Memory B cell (primary cell): ENCODE measurements around the gene ZNF558.
A peak's percentile ranks its signal among the peaks of the same experiment; 100 is the strongest.

Source experiments
- ATAC-seq: fragments of 150-1000 bp; cut with Tn5 transposase; 2 replicates; pipeline ENCODE4 v1.10.0; 2021; ENCODE audit warnings: low read depth, mild to moderate bottlenecking, moderate library complexity
- DNase-seq, 2 donors: peaks; one replicate each; pipeline ENCODE4 v3.0.0; 2022; ENCODE audit warnings: low spot score in 2 of 2
- H3K27ac Mint-ChIP-seq: one replicate; pipeline ENCODE4 v1.8.0; 2022; ENCODE audit warnings: mild to moderate bottlenecking, moderate library complexity, mixed read lengths
- H3K27me3 Mint-ChIP-seq: one replicate; pipeline ENCODE4 v1.8.0; 2022; ENCODE audit warnings: mixed read lengths
- H3K36me3 Mint-ChIP-seq: one replicate; pipeline ENCODE4 v1.8.0; 2022; ENCODE audit warnings: mild to moderate bottlenecking, mixed read lengths
- H3K4me1 Mint-ChIP-seq: one replicate; pipeline ENCODE4 v1.8.0; 2022; ENCODE audit warnings: mixed read lengths
- H3K4me3 Mint-ChIP-seq: one replicate; pipeline ENCODE4 v1.8.0; 2022; ENCODE audit warnings: mild to moderate bottlenecking, moderate library complexity, mixed read lengths
- H3K9me3 Mint-ChIP-seq: one replicate; pipeline ENCODE4 v1.8.0; 2022; ENCODE audit warnings: mixed read lengths

The ZNF558 gene

GRCh38 chr19:8832132-8833021 lies at the start of gene ZNF558, which contains the start of gene MBD3L1:
ZNF558 (minus strand) TSS chr19:8832304; CDS start chr19:8822659, 9,645 bp downstream.
MBD3L1 (plus strand) TSS chr19:8832377; CDS start chr19:8842679, 10,302 bp downstream.
- H3K4me3 Mint-ChIP-seq: peak within 1 kb of the TSS; percentile 86
- H3K36me3 Mint-ChIP-seq: peaks cover 8% of the 10 kb centered on the region
- H3K4me1 Mint-ChIP-seq: peaks cover 2% of the 10 kb centered on the region
- peak; percentile 78 for ATAC-seq
- H3K27ac Mint-ChIP-seq: peak within 1 kb of the TSS; percentile 88
- H3K27me3 Mint-ChIP-seq: no peaks in the 10 kb centered on the region
- H3K9me3 Mint-ChIP-seq: peaks cover 3% of the 10 kb centered on the region
- peak; percentile 97 to 98 for DNase-seq

- Mint-ChIP-seq H3K4me3 (no peak overlapping the region), H3K9me3 (peaks cover 21% of the 10 kb centered on the region), H3K27me3 (peaks cover 6% of the 10 kb centered on the region), H3K27ac (no peak overlapping the region), H3K36me3 (peaks cover 9% of the 10 kb centered on the region), H3K4me1 (no peaks in the 10 kb centered on the region)
- DNase-seq (no peak), ATAC-seq (no peak)
Observed at GRCh38 chr19:8881512-8881911, 49.4 kb upstream of the ZNF558 start.

- no peak overlapping the region for H3K4me3 Mint-ChIP-seq
- H3K4me1 Mint-ChIP-seq: no peaks in the 10 kb centered on the region
- H3K36me3 Mint-ChIP-seq: peaks cover 9% of the 10 kb centered on the region
- no peak overlapping the region for H3K27ac Mint-ChIP-seq
- DNase-seq: no peak
- H3K9me3 Mint-ChIP-seq: peaks cover 21% of the 10 kb centered on the region
- no peak for ATAC-seq
- peaks cover 6% of the 10 kb centered on the region for H3K27me3 Mint-ChIP-seq
Observed at GRCh38 chr19:8880868-8881488, 48.9 kb upstream of the ZNF558 start.

GRCh38 chr19:8877854-8878705 lies 46.0 kb upstream of the ZNF558 start:
- no peak overlapping the region for H3K27ac Mint-ChIP-seq
- H3K4me3 Mint-ChIP-seq: no peak overlapping the region
- peaks cover 17% of the 10 kb centered on the region for H3K9me3 Mint-ChIP-seq
- no peaks in the 10 kb centered on the region for H3K4me1 Mint-ChIP-seq
- ATAC-seq (no peak), DNase-seq (no peak)
- peaks cover 6% of the 10 kb centered on the region for H3K27me3 Mint-ChIP-seq
- peaks cover 9% of the 10 kb centered on the region for H3K36me3 Mint-ChIP-seq

GRCh38 chr19:8866344-8866743 lies 34.2 kb upstream of the ZNF558 start:
- Mint-ChIP-seq H3K4me3 (no peak overlapping the region), H3K9me3 (peaks cover 3% of the 10 kb centered on the region), H3K4me1 (no peaks in the 10 kb centered on the region), H3K27ac (no peak overlapping the region), H3K27me3 (peaks cover 1% of the 10 kb centered on the region), H3K36me3 (no peaks in the 10 kb centered on the region)
- DNase-seq (no peak), ATAC-seq (no peak)

GRCh38 chr19:8858260-8858659 lies 26.2 kb upstream of the ZNF558 start:
- peaks cover 4% of the 10 kb centered on the region for H3K9me3 Mint-ChIP-seq
- DNase-seq (no peak), ATAC-seq (no peak)
- no peaks in the 10 kb centered on the region for H3K36me3 Mint-ChIP-seq
- peaks cover 4% of the 10 kb centered on the region for H3K27me3 Mint-ChIP-seq
- H3K27ac Mint-ChIP-seq: no peak overlapping the region
- no peak overlapping the region for H3K4me3 Mint-ChIP-seq
- H3K4me1 Mint-ChIP-seq: no peaks in the 10 kb centered on the region

- Mint-ChIP-seq H3K4me3 (no peak overlapping the region), H3K27ac (no peak overlapping the region)
Observed at GRCh38 chr19:8850488-8850887, 18.4 kb upstream of the ZNF558 start.

GRCh38 chr19:8849232-8849631 lies 17.1 kb upstream of the ZNF558 start:
- Mint-ChIP-seq H3K4me3 (no peak overlapping the region), H3K27ac (no peak overlapping the region), H3K36me3 (peaks cover 12% of the 10 kb centered on the region), H3K9me3 (peaks cover 20% of the 10 kb centered on the region), H3K27me3 (peaks cover 7% of the 10 kb centered on the region), H3K4me1 (no peaks in the 10 kb centered on the region)
- no peak for ATAC-seq
- DNase-seq: no peak

More at GRCh38 chr19:8850488-8850887, 18.4 kb upstream of the ZNF558 start:
- Mint-ChIP-seq H3K36me3 (peaks cover 12% of the 10 kb centered on the region), H3K27me3 (peaks cover 7% of the 10 kb centered on the region), H3K9me3 (peaks cover 20% of the 10 kb centered on the region), H3K4me1 (no peaks in the 10 kb centered on the region)
- no peak for DNase-seq
- no peak for ATAC-seq

- no peak overlapping the region for H3K27ac Mint-ChIP-seq
- DNase-seq (no peak), ATAC-seq (no peak)
- no peak overlapping the region for H3K4me3 Mint-ChIP-seq
- H3K9me3 Mint-ChIP-seq: peaks cover 16% of the 10 kb centered on the region
- peaks cover 4% of the 10 kb centered on the region for H3K27me3 Mint-ChIP-seq
- H3K36me3 Mint-ChIP-seq: peaks cover 12% of the 10 kb centered on the region
- no peaks in the 10 kb centered on the region for H3K4me1 Mint-ChIP-seq
Observed at GRCh38 chr19:8846819-8847218, 14.7 kb upstream of the ZNF558 start.

- Mint-ChIP-seq H3K36me3 (no peaks in the 10 kb centered on the region), H3K27ac (no peak overlapping the region), H3K4me1 (no peaks in the 10 kb centered on the region), H3K9me3 (peaks cover 6% of the 10 kb centered on the region), H3K27me3 (peaks cover 4% of the 10 kb centered on the region), H3K4me3 (no peak overlapping the region)
- DNase-seq (no peak), ATAC-seq (no peak)
Observed at GRCh38 chr19:8840708-8841107, 8.6 kb upstream of the ZNF558 start.

GRCh38 chr19:8835877-8836276 lies 3.8 kb upstream of the ZNF558 start:
- no peak overlapping the region for H3K4me3 Mint-ChIP-seq
- ATAC-seq (no peak), DNase-seq (no peak)
- peaks cover 2% of the 10 kb centered on the region for H3K4me1 Mint-ChIP-seq
- no peak overlapping the region for H3K27ac Mint-ChIP-seq
- H3K9me3 Mint-ChIP-seq: peaks cover 6% of the 10 kb centered on the region
- H3K27me3 Mint-ChIP-seq: peaks cover 4% of the 10 kb centered on the region
- no peaks in the 10 kb centered on the region for H3K36me3 Mint-ChIP-seq

- no peak for ATAC-seq
- Mint-ChIP-seq H3K9me3 (peaks cover 5% of the 10 kb centered on the region), H3K4me1 (peaks cover 2% of the 10 kb centered on the region), H3K27ac (no peak overlapping the region), H3K27me3 (peaks cover 2% of the 10 kb centered on the region), H3K4me3 (no peak overlapping the region), H3K36me3 (no peaks in the 10 kb centered on the region)
- no peak for DNase-seq
Observed at GRCh38 chr19:8835446-8835845, 3.3 kb upstream of the ZNF558 start.

- Mint-ChIP-seq H3K27ac (peak overlapping the region; percentile 88), H3K27me3 (no peaks in the 10 kb centered on the region), H3K4me3 (peak overlapping the region; percentile 86), H3K4me1 (peaks cover 2% of the 10 kb centered on the region), H3K9me3 (peaks cover 3% of the 10 kb centered on the region), H3K36me3 (peaks cover 10% of the 10 kb centered on the region)
- no peak for DNase-seq
- peak; percentile 1 for ATAC-seq
Observed at GRCh38 chr19:8831832-8832131, 322 bp downstream of the ZNF558 start.

GRCh38 chr19:8831373-8831772 lies 731 bp downstream of the ZNF558 start:
- DNase-seq (no peak), ATAC-seq (no peak)
- Mint-ChIP-seq H3K4me3 (peak overlapping the region; percentile 86), H3K27ac (peak overlapping the region; percentile 88), H3K9me3 (peaks cover 3% of the 10 kb centered on the region), H3K4me1 (peaks cover 2% of the 10 kb centered on the region), H3K27me3 (no peaks in the 10 kb centered on the region), H3K36me3 (peaks cover 10% of the 10 kb centered on the region)
